Activated CD8-positive, alpha-beta T cell treated with anti-CD3 and anti-CD28 coated beads for 36 hours (primary cell): ENCODE data around the gene MEGF11. TPM values are rescaled to one million over a fixed set of nuclear protein-coding genes. Genes with fewer than 3 reads are reported as not detected.
"Not testable (repeated sequence)": the region's sequence is repeated elsewhere in the genome, so short reads cannot be mapped to it uniquely, and the experiment has no call there.

Experiments used
- ATAC-seq: fragments of 200-7000 bp; cut with Tn5 transposase; one replicate; pipeline ENCODE4 v1.10.0; 2021; ENCODE audit warnings: mild to moderate bottlenecking, moderate library complexity
- CTCF ChIA-PET: fragments of 350-600 bp; sonication (Branson Sonifier 250); formaldehyde crosslinking; loops from one replicate; lab custom pipeline; 2021; ENCODE audit warnings: antibody characterized with exemption; lab: Charles Lee
- POLR2A ChIA-PET: fragments of 350-600 bp; sonication (Branson Sonifier 250); formaldehyde crosslinking; loops from one replicate; lab custom pipeline; 2021; ENCODE audit warnings: antibody characterized with exemption; lab: Charles Lee
- DNase-seq: peaks from one replicate; pipeline ENCODE4 v3.0.0-alpha.2; 2020
- H3K27ac Mint-ChIP-seq: one replicate; pipeline ENCODE4 v1.8.0; 2021; ENCODE audit warnings: mild to moderate bottlenecking, mixed read lengths
- H3K27me3 Mint-ChIP-seq: one replicate; pipeline ENCODE4 v1.8.0; 2021; ENCODE audit warnings: mixed read lengths
- H3K36me3 Mint-ChIP-seq: one replicate; pipeline ENCODE4 v1.8.0; 2021; ENCODE audit warnings: low read depth, mixed read lengths
- H3K4me1 Mint-ChIP-seq: one replicate; pipeline ENCODE4 v1.8.0; 2021; ENCODE audit warnings: low read depth, mixed read lengths
- H3K4me3 Mint-ChIP-seq: one replicate; pipeline ENCODE4 v1.8.0; 2021; ENCODE audit warnings: mild to moderate bottlenecking, moderate library complexity, mixed read lengths
- H3K9me3 Mint-ChIP-seq: one replicate; pipeline ENCODE4 v1.8.0; 2021; ENCODE audit warnings: mixed read lengths
- CTCF ChIP-seq: fragments of 200-600 bp; IDR thresholded peaks from one replicate; pipeline ENCODE4 v1.8.0; 2022; ENCODE audit warnings: antibody characterized with exemption, mild to moderate bottlenecking
- intact Hi-C: fragments of 100-400 bp; cut with micrococcal nuclease; formaldehyde crosslinking; loops from one replicate; pipeline ENCODE4 v1.10.0; 2022
- total RNA-seq, 2 experiments: library from RNA; stranded (reverse); gene quantifications; one replicate each; pipeline ENCODE4 v1.2.3, GENCODE V29; 2021

Gene MEGF11
- total RNA-seq, 2 experiments from 2014 or later = not detected

- peaks cover 10% of the 10 kb centered on the region for H3K27me3 Mint-ChIP-seq
- no peak for DNase-seq
- no peak for TF ChIP-seq CTCF
- no peak for ATAC-seq
- peaks cover 4% of the 10 kb centered on the region for H3K9me3 Mint-ChIP-seq
- H3K36me3 Mint-ChIP-seq = peaks cover 4% of the 10 kb centered on the region
- intact Hi-C loops = no loop called here
- no peaks in the 10 kb centered on the region for H3K4me1 Mint-ChIP-seq
- ChIA-PET CTCF (interaction anchor here (1.2 kb wide), 1 partner anchor 21 kb away, joined by 3 read pairs; no protein-coding TSS in a partner anchor), POLR2A (no interaction called here)
- H3K27ac Mint-ChIP-seq = no peak overlapping the region
- H3K4me3 Mint-ChIP-seq = no peak overlapping the region
Observed at GRCh38 chr15:66264859-66265513, 11.4 kb upstream of the MEGF11 start.

GRCh38 chr15:66262837-66263236, 9.3 kb upstream of the MEGF11 start:
- ChIA-PET CTCF (interaction anchor here (1.5 kb wide), 1 partner anchor 25 kb away, joined by 3 read pairs; no protein-coding TSS in a partner anchor), POLR2A (interaction anchor here (0.7 kb wide), 1 partner anchor 331 kb away, joined by 3 read pairs; no protein-coding TSS in a partner anchor)
- H3K4me3 Mint-ChIP-seq, DNase-seq, ATAC-seq, H3K4me1 Mint-ChIP-seq, H3K9me3 Mint-ChIP-seq, H3K36me3 Mint-ChIP-seq, intact Hi-C loops, H3K27ac Mint-ChIP-seq: not testable (repeated sequence)
- peaks cover 13% of the 10 kb centered on the region for H3K27me3 Mint-ChIP-seq

GRCh38 chr15:66261056-66261455, 7.5 kb upstream of the MEGF11 start:
- Mint-ChIP-seq H3K27me3 (peaks cover 23% of the 10 kb centered on the region), H3K4me3 (no peak overlapping the region), H3K36me3 (peaks cover 4% of the 10 kb centered on the region), H3K4me1 (no peaks in the 10 kb centered on the region), H3K9me3 (peaks cover 4% of the 10 kb centered on the region), H3K27ac (no peak overlapping the region)
- POLR2A ChIA-PET = no interaction called here
- no peak for DNase-seq
- ATAC-seq = no peak
- intact Hi-C loops = no loop called here
- TF ChIP-seq CTCF = no peak
- CTCF ChIA-PET = interaction anchor here (1.0 kb wide), 1 partner anchor 259 kb away, joined by 3 read pairs; no protein-coding TSS in a partner anchor

GRCh38 chr15:66256692-66257091, 3.1 kb upstream of the MEGF11 start:
- POLR2A ChIA-PET = no interaction called here

GRCh38 chr15:66254951-66255676, 1.6 kb upstream of the MEGF11 start:
- no peak for ATAC-seq
- Mint-ChIP-seq H3K27ac (no peak overlapping the region), H3K4me1 (peaks cover 9% of the 10 kb centered on the region), H3K27me3 (peaks cover 57% of the 10 kb centered on the region), H3K36me3 (no peaks in the 10 kb centered on the region), H3K4me3 (no peak overlapping the region), H3K9me3 (no peaks in the 10 kb centered on the region)
- TF ChIP-seq CTCF = no peak
- intact Hi-C loops = no loop called here
- ChIA-PET CTCF (interaction anchor here (1.1 kb wide), 1 partner anchor 30 kb away, joined by 3 read pairs; no protein-coding TSS in a partner anchor), POLR2A (interaction anchor here (0.6 kb wide), 1 partner anchor 214 kb away, joined by 3 read pairs; no protein-coding TSS in a partner anchor)
- no peak for DNase-seq

More at GRCh38 chr15:66256692-66257091, 3.1 kb upstream of the MEGF11 start:
- Mint-ChIP-seq H3K4me3 (no peak overlapping the region), H3K27ac (no peak overlapping the region), H3K9me3 (no peaks in the 10 kb centered on the region), H3K27me3 (peaks cover 43% of the 10 kb centered on the region), H3K4me1 (peaks cover 9% of the 10 kb centered on the region), H3K36me3 (no peaks in the 10 kb centered on the region)
- DNase-seq (no peak), ATAC-seq (no peak)
- CTCF ChIA-PET = no interaction called here
- intact Hi-C loops = no loop called here
- TF ChIP-seq CTCF = no peak
